Lung microvascular endothelial cell (primary cell): ENCODE measurements around the gene SIGLEC7. TPM values are rescaled to one million over a fixed set of nuclear protein-coding genes. Genes with fewer than 3 reads are reported as not detected.
A peak's percentile ranks its signal among the peaks of the same experiment; 100 is the strongest.

Experiments
- DNase-seq, 2 donors: peaks; one replicate each; pipeline versions ENCODE4 v3.0.0 to v3.0.0-alpha.2; 2010; ENCODE audit warnings: low read depth in 2 of 2
- total RNA-seq: library from RNA; depleted of rRNA; stranded (reverse); fragments of >200 nt; gene quantifications from 2 replicates; pipeline ENCODE4 v1.2.1, GENCODE V29; 2014

SIGLEC7 gene
- total RNA-seq, 1 donor from 2014 or later = not detected

GRCh38 chr19:51166846-51167490 lies 24.9 kb downstream of the SIGLEC7 start:
- no peak for DNase-seq

GRCh38 chr19:51168564-51169282 lies 26.6 kb downstream of the SIGLEC7 start:
- no peak for DNase-seq

GRCh38 chr19:51169283-51169918 lies 27.3 kb downstream of the SIGLEC7 start:
- DNase-seq = peak; percentile 70 to 78

- no peak for DNase-seq
These were observed 30.1 kb downstream of the SIGLEC7 start for GRCh38 chr19:51172223-51172622.

- no peak for DNase-seq
These were observed 31.6 kb downstream of the SIGLEC7 start for GRCh38 chr19:51173681-51174080.

- DNase-seq = no peak
These were observed 37.2 kb downstream of the SIGLEC7 start for GRCh38 chr19:51179256-51179655.

- no peak for DNase-seq
These were observed 39.3 kb downstream of the SIGLEC7 start for GRCh38 chr19:51181377-51181912.

GRCh38 chr19:51181913-51182419 lies 39.9 kb downstream of the SIGLEC7 start:
- no peak for DNase-seq

- DNase-seq = no peak
These were observed 41.5 kb downstream of the SIGLEC7 start for GRCh38 chr19:51183629-51184028.

- DNase-seq = no peak
These were observed 43.2 kb downstream of the SIGLEC7 start for GRCh38 chr19:51185069-51185867.

GRCh38 chr19:51185868-51186215 lies 43.7 kb downstream of the SIGLEC7 start:
- no peak for DNase-seq

- no peak for DNase-seq
These were observed 44.2 kb downstream of the SIGLEC7 start for GRCh38 chr19:51186323-51186722.

GRCh38 chr19:51187395-51188226 lies 45.5 kb downstream of the SIGLEC7 start:
- DNase-seq = no peak

- no peak for DNase-seq
These were observed 46.1 kb downstream of the SIGLEC7 start for GRCh38 chr19:51188227-51188559.

- DNase-seq = no peak
These were observed 50.6 kb downstream of the SIGLEC7 start for GRCh38 chr19:51192689-51193088.

GRCh38 chr19:51194527-51195315 lies 52.6 kb downstream of the SIGLEC7 start:
- no peak for DNase-seq

GRCh38 chr19:51195316-51195586 lies 53.1 kb downstream of the SIGLEC7 start:
- DNase-seq = no peak

GRCh38 chr19:51195616-51196015 lies 53.5 kb downstream of the SIGLEC7 start:
- no peak for DNase-seq

- no peak for DNase-seq
These were observed 54.1 kb downstream of the SIGLEC7 start for GRCh38 chr19:51196181-51196580.

GRCh38 chr19:51198641-51199040 lies 56.5 kb downstream of the SIGLEC7 start:
- DNase-seq = no peak
